PC-9 (cell line): Measurements from ENCODE around the gene CRYZ. TPM values are rescaled to one million over a fixed set of nuclear protein-coding genes. Genes with fewer than 3 reads are reported as not detected.

Experiments used
- BruUV-seq: library from RNA; stranded (reverse); fragments of 400-500 nt; replicated peaks from 2 replicates; lab custom pipeline; 2021; lab: Mats Ljungman, UMichigan
- CTCF ChIA-PET: fragments of 300-600 bp; sonication (Branson Sonifier 250); formaldehyde crosslinking; loops from one replicate; lab custom pipeline; 2022; ENCODE audit warnings: antibody characterized with exemption; lab: Charles Lee
- POLR2A ChIA-PET: fragments of 300-600 bp; sonication (Branson Sonifier 250); formaldehyde crosslinking; loops from one replicate; lab custom pipeline; 2022; ENCODE audit warnings: antibody characterized with exemption; ENCODE audit not compliant: unreplicated experiment; lab: Charles Lee
- DNase-seq, 2 experiments: peaks; one replicate each; pipeline versions ENCODE4 v3.0.0 to v3.0.0-alpha.2; 2015 to 2022; ENCODE audit warnings: mixed read lengths in 1 of 2
- H2AFZ ChIP-seq: fragments of 200-600 bp; sonication (generic); 2 replicates; pipeline ENCODE4 v1.8.1; 2017; ENCODE audit warnings: antibody characterized with exemption
- H3F3A ChIP-seq: fragments of 200-600 bp; sonication (generic); 2 replicates; pipeline ENCODE4 v1.8.1; 2017; ENCODE audit warnings: antibody characterized with exemption, mild to moderate bottlenecking, low read depth; ENCODE audit not compliant: insufficient read depth
- H3K27ac ChIP-seq: fragments of 200-600 bp; sonication (generic); 2 replicates; pipeline ENCODE4 v1.6.1; 2016; ENCODE audit warnings: mixed run types
- H3K27me3 ChIP-seq: fragments of 200-600 bp; sonication (generic); 2 replicates; pipeline ENCODE4 v1.6.1; 2016; ENCODE audit warnings: low read depth, mixed run types; ENCODE audit not compliant: insufficient read depth
- H3K36me3 ChIP-seq: fragments of 200-600 bp; sonication (generic); 2 replicates; pipeline ENCODE4 v1.6.1; 2016; ENCODE audit warnings: low read depth, mixed run types
- H3K4me1 ChIP-seq: fragments of 200-600 bp; sonication (generic); replicated peaks from 2 replicates; pipeline ENCODE4 v1.6.1; 2016; ENCODE audit warnings: mixed run types; ENCODE audit not compliant: insufficient read depth
- H3K4me2 ChIP-seq: fragments of 200-600 bp; sonication (generic); 2 replicates; pipeline ENCODE4 v1.6.1; 2017; ENCODE audit warnings: mixed run types
- H3K4me3 ChIP-seq: fragments of 200-600 bp; sonication (generic); 2 replicates; pipeline ENCODE4 v1.6.1; 2016; ENCODE audit warnings: mixed run types
- H3K79me2 ChIP-seq: fragments of 200-600 bp; sonication (generic); 2 replicates; pipeline ENCODE4 v1.6.1; 2017; ENCODE audit warnings: low read depth, mixed run types
- H3K9me2 ChIP-seq: fragments of 200-600 bp; sonication (generic); 2 replicates; pipeline ENCODE4 v1.8.1; 2017; ENCODE audit warnings: mild to moderate bottlenecking; ENCODE audit not compliant: insufficient read depth
- H3K9me3 ChIP-seq: fragments of 200-600 bp; sonication (generic); 2 replicates; pipeline ENCODE4 v1.8.1; 2016; ENCODE audit warnings: low read depth; ENCODE audit not compliant: insufficient read depth
- H4K20me1 ChIP-seq: fragments of 200-600 bp; sonication (generic); 2 replicates; pipeline ENCODE4 v1.8.1; 2017; ENCODE audit not compliant: insufficient read depth
- EZH2 ChIP-seq: fragments of 200-600 bp; sonication (generic); IDR thresholded peaks from 2 replicates; pipeline ENCODE4 v1.8.0; 2017; ENCODE audit warnings: antibody characterized with exemption, low read depth
- intact Hi-C: fragments of 100-400 bp; cut with micrococcal nuclease; formaldehyde crosslinking; loops from one replicate; pipeline ENCODE4 v1.10.0; 2022; ENCODE audit not compliant: unreplicated experiment
- total RNA-seq: library from RNA; stranded (reverse); gene quantifications from 2 replicates; pipeline ENCODE4 v1.2.3, GENCODE V29; 2021
- TF ChIP-seq, protein P1 (sequence below): fragments of 200-600 bp; sonication (generic); conservative IDR thresholded peaks from 2 replicates; pipeline ENCODE4 v1.6.1; 2017; ENCODE audit warnings: mixed run types, antibody characterized with exemption, mild to moderate bottlenecking, moderate library complexity

Gene CRYZ
- total RNA-seq, 1 experiment from 2014 or later: 24.4 TPM

GRCh38 chr1:74713849-74714248, 19.0 kb downstream of the CRYZ start:
- Histone ChIP-seq H3K36me3 (no peaks in the 10 kb centered on the region), H3K4me3 (no peak overlapping the region), H3K79me2 (no peaks in the 10 kb centered on the region), H3K9me2 (no peaks in the 10 kb centered on the region), H3K9me3 (no peaks in the 10 kb centered on the region), H2AFZ (no peak overlapping the region), H3F3A (no peaks in the 10 kb centered on the region), H3K4me1 (no peaks in the 10 kb centered on the region), H3K4me2 (no peak overlapping the region), H3K27ac (no peak overlapping the region), H4K20me1 (no peaks in the 10 kb centered on the region), H3K27me3 (no peaks in the 10 kb centered on the region)
- TF ChIP-seq, protein P1, sequence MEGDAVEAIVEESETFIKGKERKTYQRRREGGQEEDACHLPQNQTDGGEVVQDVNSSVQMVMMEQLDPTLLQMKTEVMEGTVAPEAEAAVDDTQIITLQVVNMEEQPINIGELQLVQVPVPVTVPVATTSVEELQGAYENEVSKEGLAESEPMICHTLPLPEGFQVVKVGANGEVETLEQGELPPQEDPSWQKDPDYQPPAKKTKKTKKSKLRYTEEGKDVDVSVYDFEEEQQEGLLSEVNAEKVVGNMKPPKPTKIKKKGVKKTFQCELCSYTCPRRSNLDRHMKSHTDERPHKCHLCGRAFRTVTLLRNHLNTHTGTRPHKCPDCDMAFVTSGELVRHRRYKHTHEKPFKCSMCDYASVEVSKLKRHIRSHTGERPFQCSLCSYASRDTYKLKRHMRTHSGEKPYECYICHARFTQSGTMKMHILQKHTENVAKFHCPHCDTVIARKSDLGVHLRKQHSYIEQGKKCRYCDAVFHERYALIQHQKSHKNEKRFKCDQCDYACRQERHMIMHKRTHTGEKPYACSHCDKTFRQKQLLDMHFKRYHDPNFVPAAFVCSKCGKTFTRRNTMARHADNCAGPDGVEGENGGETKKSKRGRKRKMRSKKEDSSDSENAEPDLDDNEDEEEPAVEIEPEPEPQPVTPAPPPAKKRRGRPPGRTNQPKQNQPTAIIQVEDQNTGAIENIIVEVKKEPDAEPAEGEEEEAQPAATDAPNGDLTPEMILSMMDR: no peak
- no peak for TF ChIP-seq EZH2
- no TSS peak for BruUV-seq
- intact Hi-C loops: no loop called here
- ChIA-PET POLR2A (no interaction called here), CTCF (no interaction called here)
- DNase-seq: no peak

GRCh38 chr1:74712881-74713280, 20.0 kb downstream of the CRYZ start:
- no TSS peak for BruUV-seq
- Histone ChIP-seq H3K9me2 (no peaks in the 10 kb centered on the region), H3K79me2 (no peaks in the 10 kb centered on the region), H3K27me3 (no peaks in the 10 kb centered on the region), H3K4me1 (no peaks in the 10 kb centered on the region), H3K4me3 (no peak overlapping the region), H3K36me3 (no peaks in the 10 kb centered on the region), H2AFZ (no peak overlapping the region), H3K27ac (no peak overlapping the region), H3K4me2 (no peak overlapping the region), H3K9me3 (no peaks in the 10 kb centered on the region), H4K20me1 (no peaks in the 10 kb centered on the region), H3F3A (no peaks in the 10 kb centered on the region)
- ChIA-PET POLR2A (no interaction called here), CTCF (no interaction called here)
- TF ChIP-seq, protein P1: no peak
- TF ChIP-seq EZH2: no peak
- intact Hi-C loops: no loop called here
- no peak for DNase-seq

DNA sequence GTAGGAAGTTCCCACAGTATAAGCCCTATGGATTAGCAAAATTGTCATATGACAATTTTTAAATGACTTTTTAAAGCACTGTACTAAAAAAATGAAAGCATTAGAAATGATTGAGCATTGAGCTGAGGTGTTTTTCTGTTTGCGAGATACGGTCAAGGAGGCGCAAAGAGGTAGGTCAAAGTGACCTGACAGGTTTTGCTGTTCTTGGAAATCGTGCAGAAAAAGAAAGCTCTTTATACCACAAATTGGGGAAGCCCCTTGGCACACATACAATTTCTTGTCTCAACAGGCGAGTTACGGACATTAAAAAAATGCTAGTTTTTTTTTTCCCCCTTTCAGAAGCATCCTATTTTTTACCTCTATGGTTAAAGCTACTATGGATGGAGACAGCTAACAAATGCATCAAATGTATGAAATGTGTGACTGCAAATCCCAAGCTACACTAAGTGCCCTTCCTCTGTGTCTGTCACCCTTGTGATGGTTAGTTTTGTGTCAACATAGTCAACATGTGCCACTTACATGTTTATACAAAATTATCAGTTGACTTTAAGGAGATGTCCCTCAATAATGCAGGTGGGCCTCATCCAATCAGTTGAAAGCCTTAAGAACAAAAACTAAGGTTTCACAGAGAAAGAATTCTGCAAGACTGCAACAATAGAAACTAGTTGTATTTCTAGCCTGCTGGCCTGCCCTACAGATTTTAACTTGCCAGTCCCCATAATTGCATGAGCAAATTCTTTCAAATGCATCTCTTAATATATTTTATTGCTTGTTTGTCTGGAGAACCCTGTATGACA, 29.3 kb downstream of the CRYZ start:
- Histone ChIP-seq H3K4me3 (no peak overlapping the region), H3K27ac (no peak overlapping the region), H3K9me3 (no peaks in the 10 kb centered on the region; the same call in 1 of the 2 replicates), H3F3A (no peaks in the 10 kb centered on the region), H3K4me1 (no peaks in the 10 kb centered on the region), H3K36me3 (no peaks in the 10 kb centered on the region), H4K20me1 (no peaks in the 10 kb centered on the region), H3K4me2 (no peak overlapping the region), H3K9me2 (no peaks in the 10 kb centered on the region; the same call in 1 of the 2 replicates), H2AFZ (no peak overlapping the region), H3K27me3 (no peaks in the 10 kb centered on the region), H3K79me2 (no peaks in the 10 kb centered on the region)
- intact Hi-C loops: no loop called here
- ChIA-PET POLR2A (no interaction called here), CTCF (interaction anchor here (0.7 kb wide), 1 partner anchor 930 kb away, joined by 3 read pairs; no protein-coding TSS in a partner anchor)
- no peak for DNase-seq
- BruUV-seq: no TSS peak
- no peak for TF ChIP-seq EZH2
- TF ChIP-seq, protein P1: no peak
